ENCODE results near the gene JAKMIP2. TPM values are rescaled to one million over a fixed set of nuclear protein-coding genes. Genes with fewer than 3 reads are reported as not detected.
"Not testable (repeated sequence)": the region's sequence is repeated elsewhere in the genome, so short reads cannot be mapped to it uniquely, and the experiment has no call there.

The JAKMIP2 gene
- total RNA-seq (4.5 TPM), polyA plus RNA-seq (0.49 TPM)

DNA sequence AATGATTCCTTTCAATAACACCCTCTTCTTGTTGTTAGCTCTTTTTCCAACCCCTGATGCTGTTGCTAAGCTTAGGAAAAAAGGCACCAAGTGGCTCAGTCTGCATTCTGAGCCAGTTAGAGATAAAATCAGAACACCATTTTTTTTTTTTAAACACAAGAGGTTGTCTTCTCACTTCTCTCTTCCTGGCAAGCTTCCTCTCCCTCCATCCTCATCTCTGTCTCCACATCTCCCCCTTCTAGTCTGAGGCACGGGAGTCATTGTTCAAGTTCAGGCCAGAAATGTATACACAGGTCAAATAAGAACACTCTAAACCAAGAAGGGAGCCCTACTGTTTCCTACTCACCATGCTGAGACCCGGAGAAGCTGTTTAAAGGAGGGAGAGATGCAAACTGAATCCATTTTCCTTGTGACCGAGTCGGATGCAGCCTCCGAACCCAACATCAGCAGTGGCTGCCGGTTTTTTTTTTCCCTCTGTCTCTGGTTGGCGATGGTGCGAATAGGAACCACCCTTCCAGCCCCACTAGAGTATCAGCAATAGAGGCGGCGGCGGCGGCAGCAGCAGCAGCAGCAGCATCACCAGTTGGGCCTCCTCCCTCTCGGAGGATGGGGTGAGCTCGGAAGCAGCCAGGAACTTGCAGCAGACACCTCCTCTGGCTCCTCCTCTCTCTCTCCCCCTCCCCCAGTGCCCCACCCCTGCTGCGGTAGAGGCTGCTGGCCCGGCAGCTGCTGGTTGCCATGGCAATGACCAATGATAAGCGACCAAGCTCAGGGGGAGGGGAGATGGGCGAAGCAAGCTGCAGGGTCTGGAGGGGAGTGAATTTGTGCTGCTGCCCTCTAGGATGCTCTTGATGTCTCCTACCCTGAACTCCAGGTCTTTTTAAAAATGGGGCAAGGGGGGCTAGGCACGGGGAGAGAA, at the start of gene JAKMIP2:
Gene JAKMIP2, minus strand, starts transcription at position 619 of the 919 bp plus-strand sequence. CDS start 110,922 bp downstream, outside the sequence.
- H3K36me3 ChIP-seq (ENCODE audit: insufficient read depth) = no peaks in the 10 kb centered on the region
- 3% methylated on average over 19 of the region's 19 CpGs for WGBS
- H3K4me1 ChIP-seq (ENCODE audit: insufficient read depth) = no peaks in the 10 kb centered on the region
- no peak within 1 kb of the TSS for H3K27ac ChIP-seq (ENCODE audit: low read depth)
- no peak within 1 kb of the TSS for H3K4me3 ChIP-seq (ENCODE audit: low read depth, low read length)
- DNase-seq (ENCODE audit: extremely low spot score) = peak; percentile 86

DNA sequence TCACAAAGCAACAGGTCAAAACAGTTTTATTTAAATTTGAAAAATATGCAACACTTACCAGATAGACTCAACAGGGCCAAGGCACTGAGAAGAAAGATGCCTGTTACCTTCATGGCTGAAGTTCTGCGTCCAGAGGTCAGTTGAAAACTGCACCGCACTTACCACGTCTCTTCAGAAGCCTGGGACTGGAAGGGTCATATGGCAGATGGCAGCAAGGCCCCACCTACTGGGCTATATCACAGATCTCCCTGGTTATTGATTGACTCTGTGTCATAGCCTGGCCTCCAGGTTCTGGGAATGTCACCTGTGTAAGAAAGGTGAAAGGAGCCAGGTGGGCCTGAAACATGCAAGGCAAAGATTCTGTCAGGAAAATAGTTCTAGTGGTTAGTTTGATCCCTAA, 48.9 kb upstream of the JAKMIP2 start, which contains the start of gene SPINK1:
Gene SPINK1, minus strand, starts transcription at position 207 of the 400 bp plus-strand sequence. Its CDS starts 94 bp downstream, at position 113.
- Histone ChIP-seq H3K4me3 (ENCODE audit: low read depth, low read length) (no peak within 1 kb of the TSS), H3K36me3 (ENCODE audit: insufficient read depth) (peaks cover 2% of the 10 kb centered on the region), H3K27ac (ENCODE audit: low read depth) (no peak within 1 kb of the TSS), H3K4me1 (ENCODE audit: insufficient read depth) (no peaks in the 10 kb centered on the region)
- no peak for DNase-seq (ENCODE audit: extremely low spot score)
- WGBS = 81% methylated on average over 3 of the region's 3 CpGs

DNA sequence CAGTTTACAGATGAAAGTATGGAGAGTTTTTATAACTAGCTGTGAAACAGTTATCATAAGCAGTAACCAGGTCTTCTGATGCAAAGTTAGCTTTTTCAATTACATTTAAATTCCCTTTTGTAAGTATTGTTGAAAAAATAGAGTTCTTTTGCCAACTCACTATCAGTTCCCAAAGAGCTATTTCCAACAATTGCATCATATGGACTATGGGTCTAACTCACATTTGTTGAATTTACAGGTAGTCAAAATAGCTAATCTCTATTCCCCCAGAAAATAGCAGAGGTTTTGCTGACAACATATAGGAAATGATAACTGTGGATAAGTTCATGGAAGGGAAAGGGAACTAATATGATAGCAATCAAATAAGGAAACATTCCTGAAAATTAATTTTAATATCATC, 47.5 kb upstream of the JAKMIP2 start:
- DNase-seq (ENCODE audit: extremely low spot score) = no peak

GRCh38 chr5:147827017-147827416, 44.5 kb upstream of the JAKMIP2 start:
- H3K36me3 ChIP-seq (ENCODE audit: insufficient read depth); H3K4me3 ChIP-seq (ENCODE audit: low read depth, low read length): not testable (repeated sequence)
- WGBS = 93% methylated on average over 5 of the region's 5 CpGs

More for the DNA sequence above, 47.5 kb upstream of the JAKMIP2 start:
- no peak overlapping the region for H3K27ac ChIP-seq (ENCODE audit: low read depth)
- H3K36me3 ChIP-seq (ENCODE audit: insufficient read depth) = peaks cover 2% of the 10 kb centered on the region
- no peaks in the 10 kb centered on the region for H3K4me1 ChIP-seq (ENCODE audit: insufficient read depth)
- H3K4me3 ChIP-seq (ENCODE audit: low read depth, low read length) = no peak overlapping the region

GRCh38 chr5:147826361-147826760, 43.8 kb upstream of the JAKMIP2 start:
- Histone ChIP-seq H3K4me1 (ENCODE audit: insufficient read depth) (no peaks in the 10 kb centered on the region), H3K36me3 (ENCODE audit: insufficient read depth) (peaks cover 2% of the 10 kb centered on the region), H3K4me3 (ENCODE audit: low read depth, low read length) (no peak overlapping the region), H3K27ac (ENCODE audit: low read depth) (no peak overlapping the region)
- 50% methylated on average over 2 of the region's 2 CpGs for WGBS
- DNase-seq (ENCODE audit: extremely low spot score) = no peak

More at GRCh38 chr5:147827017-147827416, 44.5 kb upstream of the JAKMIP2 start:
- peak overlapping the region; percentile 50 for H3K27ac ChIP-seq (ENCODE audit: low read depth)
- DNase-seq (ENCODE audit: extremely low spot score); H3K4me1 ChIP-seq (ENCODE audit: insufficient read depth): not testable (repeated sequence)

DNA sequence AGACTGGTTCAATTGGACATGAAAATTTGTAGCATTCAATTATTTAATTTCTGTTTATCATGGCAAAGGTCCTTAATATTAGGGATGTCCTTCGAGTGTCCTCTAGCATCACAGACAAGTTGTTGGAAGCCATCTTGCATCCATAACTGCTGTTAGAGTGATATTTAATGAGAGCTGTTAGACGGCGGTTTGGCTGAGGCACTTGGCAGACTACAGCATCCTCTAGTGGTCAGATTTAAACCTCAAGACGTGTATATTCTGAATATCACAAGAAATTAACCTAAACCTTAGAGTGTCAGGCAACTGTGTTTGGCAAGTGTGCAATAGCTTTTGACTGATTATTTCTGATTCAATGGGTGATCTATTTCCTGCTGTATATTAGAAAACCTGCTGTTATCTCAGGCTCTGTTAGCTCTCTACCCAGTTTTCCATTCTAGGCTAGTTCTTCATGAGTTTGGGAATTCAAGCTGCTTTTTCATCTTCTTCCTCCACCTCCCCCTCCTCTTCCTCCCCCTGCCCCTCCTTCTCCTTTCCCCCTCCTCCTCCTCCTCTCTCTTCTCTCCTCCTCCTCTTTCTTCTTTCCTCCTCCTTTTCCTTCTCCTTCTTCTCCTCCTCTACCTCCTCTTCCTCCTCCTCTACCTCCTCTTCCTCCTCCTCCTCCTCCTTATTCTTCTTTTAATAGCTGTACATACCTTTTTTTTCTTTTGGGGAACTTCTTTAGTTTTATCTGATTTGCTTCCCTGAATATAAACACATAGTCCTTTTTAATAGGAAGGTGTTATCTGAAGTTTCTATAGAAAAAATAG, 40.4 kb upstream of the JAKMIP2 start:
- Histone ChIP-seq H3K4me1 (ENCODE audit: insufficient read depth) (no peaks in the 10 kb centered on the region), H3K4me3 (ENCODE audit: low read depth, low read length) (no peak overlapping the region), H3K36me3 (ENCODE audit: insufficient read depth) (no peaks in the 10 kb centered on the region), H3K27ac (ENCODE audit: low read depth) (no peak overlapping the region)
- peak; percentile 48 for DNase-seq (ENCODE audit: extremely low spot score)
- WGBS = 10% methylated on average over 4 of the region's 4 CpGs

- not testable (repeated sequence) for H3K4me3 ChIP-seq (ENCODE audit: low read depth, low read length); H3K4me1 ChIP-seq (ENCODE audit: insufficient read depth); DNase-seq (ENCODE audit: extremely low spot score); H3K27ac ChIP-seq (ENCODE audit: low read depth); H3K36me3 ChIP-seq (ENCODE audit: insufficient read depth)
- 96% methylated on average over 3 of the region's 3 CpGs for WGBS
Observed at GRCh38 chr5:147822222-147822621, 39.7 kb upstream of the JAKMIP2 start.

GRCh38 chr5:147821766-147822165, 39.2 kb upstream of the JAKMIP2 start:
- no peaks in the 10 kb centered on the region for H3K36me3 ChIP-seq (ENCODE audit: insufficient read depth)
- H3K4me3 ChIP-seq (ENCODE audit: low read depth, low read length) = no peak overlapping the region
- 89% methylated on average over 5 of the region's 5 CpGs for WGBS
- DNase-seq (ENCODE audit: extremely low spot score) = no peak
- H3K27ac ChIP-seq (ENCODE audit: low read depth) = no peak overlapping the region
- no peaks in the 10 kb centered on the region for H3K4me1 ChIP-seq (ENCODE audit: insufficient read depth)

DNA sequence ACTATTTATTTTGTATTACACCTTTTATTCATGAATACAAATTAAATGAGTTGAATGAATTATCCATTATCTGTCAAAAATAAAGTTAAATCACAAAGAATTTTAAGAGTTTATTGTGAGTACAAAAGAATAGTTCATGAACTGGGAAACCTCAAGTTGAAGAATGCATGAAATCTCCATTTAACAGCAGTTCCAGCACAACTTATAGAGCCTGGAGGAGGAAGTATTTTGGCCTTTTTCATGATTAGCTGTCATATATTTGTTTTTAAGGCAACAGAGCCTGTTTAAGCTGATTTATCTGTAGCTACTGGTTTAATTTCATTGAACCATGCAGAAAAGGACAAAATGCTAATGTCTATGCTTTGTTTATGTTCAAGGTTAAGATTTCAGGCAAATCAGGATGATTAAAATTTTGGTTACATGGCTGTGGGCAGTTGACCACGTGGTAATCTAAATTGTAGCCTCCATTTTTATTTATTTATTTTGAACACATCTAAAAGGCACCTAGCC, 36.8 kb upstream of the JAKMIP2 start:
- Histone ChIP-seq H3K27ac (ENCODE audit: low read depth) (no peak overlapping the region), H3K4me3 (ENCODE audit: low read depth, low read length) (no peak overlapping the region), H3K4me1 (ENCODE audit: insufficient read depth) (no peaks in the 10 kb centered on the region), H3K36me3 (ENCODE audit: insufficient read depth) (no peaks in the 10 kb centered on the region)
- 43% methylated on average over 1 of the region's 1 CpG for WGBS
- DNase-seq (ENCODE audit: extremely low spot score) = no peak

DNA sequence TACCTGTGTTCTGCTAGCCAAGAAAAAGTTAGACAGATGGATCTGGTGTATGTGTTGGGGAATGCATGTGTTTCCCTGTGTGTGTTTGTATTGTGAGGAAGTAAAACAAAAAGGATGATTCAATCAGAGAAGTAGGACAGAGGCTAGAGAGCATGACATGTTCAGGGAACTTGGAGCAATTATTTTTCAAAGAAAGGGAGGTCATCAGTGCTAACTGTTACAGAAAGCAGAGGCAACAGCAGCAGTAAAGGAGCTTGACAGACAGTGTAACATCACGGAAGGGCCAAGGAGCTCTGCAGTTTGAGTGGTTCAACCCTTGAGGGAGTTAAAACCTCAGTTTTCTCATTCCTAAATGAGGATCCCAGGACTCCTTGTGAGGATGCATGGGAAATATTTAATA, 35.8 kb upstream of the JAKMIP2 start:
- Histone ChIP-seq H3K36me3 (ENCODE audit: insufficient read depth) (no peaks in the 10 kb centered on the region), H3K4me3 (ENCODE audit: low read depth, low read length) (no peak overlapping the region), H3K27ac (ENCODE audit: low read depth) (peak overlapping the region; percentile 23), H3K4me1 (ENCODE audit: insufficient read depth) (no peaks in the 10 kb centered on the region)
- WGBS = 54% methylated on average over 1 of the region's 1 CpG
- DNase-seq (ENCODE audit: extremely low spot score) = no peak

GRCh38 chr5:147813696-147814095, 31.2 kb upstream of the JAKMIP2 start:
- Histone ChIP-seq H3K4me3 (ENCODE audit: low read depth, low read length) (no peak overlapping the region), H3K36me3 (ENCODE audit: insufficient read depth) (no peaks in the 10 kb centered on the region), H3K4me1 (ENCODE audit: insufficient read depth) (no peaks in the 10 kb centered on the region), H3K27ac (ENCODE audit: low read depth) (no peak overlapping the region)
- 63% methylated on average over 1 of the region's 1 CpG for WGBS
- DNase-seq (ENCODE audit: extremely low spot score) = no peak

GRCh38 chr5:147809830-147810666, 27.5 kb upstream of the JAKMIP2 start:
- DNase-seq (ENCODE audit: extremely low spot score) = no peak
- Histone ChIP-seq H3K27ac (ENCODE audit: low read depth) (no peak overlapping the region), H3K36me3 (ENCODE audit: insufficient read depth) (no peaks in the 10 kb centered on the region), H3K4me3 (ENCODE audit: low read depth, low read length) (no peak overlapping the region), H3K4me1 (ENCODE audit: insufficient read depth) (no peaks in the 10 kb centered on the region)
- 61% methylated on average over 5 of the region's 5 CpGs for WGBS

DNA sequence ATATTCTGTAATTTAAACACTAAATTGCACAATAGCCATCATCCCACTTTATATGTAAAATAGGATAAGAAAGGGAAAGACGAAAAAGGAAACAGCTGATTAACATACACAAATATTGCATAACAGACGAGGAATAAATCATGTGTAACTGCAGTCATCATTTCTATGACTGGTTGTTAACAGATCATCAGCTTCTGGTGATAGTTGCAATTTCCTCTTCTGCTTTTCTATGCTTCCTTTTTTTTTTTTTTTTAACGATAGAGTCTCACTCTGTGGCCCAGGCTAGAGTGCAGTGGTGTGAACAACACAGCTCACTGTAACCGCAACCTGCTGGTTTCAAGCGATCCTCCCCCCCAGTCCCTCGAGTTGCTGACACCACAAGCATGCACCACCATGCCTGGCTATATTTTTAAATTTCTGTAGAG, 22.5 kb upstream of the JAKMIP2 start:
- Histone ChIP-seq H3K4me1 (ENCODE audit: insufficient read depth) (no peaks in the 10 kb centered on the region), H3K27ac (ENCODE audit: low read depth) (no peak overlapping the region), H3K36me3 (ENCODE audit: insufficient read depth) (no peaks in the 10 kb centered on the region), H3K4me3 (ENCODE audit: low read depth, low read length) (no peak overlapping the region)
- DNase-seq (ENCODE audit: extremely low spot score) = no peak
- WGBS = 65% methylated on average over 6 of the region's 6 CpGs

All from urinary bladder (tissue), 4 donors.